Stomach (tissue), 9 donors: ENCODE measurements around the gene PRXL2B. TPM values are rescaled to one million over a fixed set of nuclear protein-coding genes. Genes with fewer than 3 reads are reported as not detected.

Experiments used
- DNase-seq, 2 donors: peaks; one replicate each; pipeline versions ENCODE4 v3.0.0 to v3.0.0-alpha.2; 2013 to 2019
- H3K27ac ChIP-seq, 5 donors: fragments of 200-600 bp in 4 of 5; sonication (generic) in 4 of 5; one replicate each; pipeline ENCODE4 v1.5.1; 2013 to 2019; ENCODE audit warnings: mild to moderate bottlenecking in 1 of 5, moderate library complexity in 1 of 5
- H3K27me3 ChIP-seq, 3 donors: fragments of 200-600 bp; sonication (generic); one replicate each; pipeline ENCODE4 v1.5.1; 2017 to 2019; ENCODE audit warnings: mixed run types in 1 of 3
- H3K36me3 ChIP-seq, 4 donors: fragments of 200-600 bp; sonication (generic); 1 replicate in 3 of 4; 2 replicates in 1 of 4; pipeline ENCODE4 v1.5.1; 2016 to 2019
- H3K4me1 ChIP-seq, 4 donors: fragments of 200-600 bp; sonication (generic); one replicate each; pipeline ENCODE4 v1.5.1; 2016 to 2019
- H3K4me3 ChIP-seq, 4 donors: fragments of 200-600 bp; sonication (generic) in 3 of 4; one replicate each; pipeline ENCODE4 v1.5.1; 2016 to 2019; ENCODE audit warnings: mild to moderate bottlenecking in 1 of 4
- H3K9me3 ChIP-seq, 4 donors: fragments of 200-600 bp; sonication (generic); one replicate each; pipeline ENCODE4 v1.5.1; 2016 to 2019
- EP300 ChIP-seq: sonication (generic); formaldehyde crosslinking; IDR thresholded peaks from one replicate; pipeline ENCODE4 v1.6.1; 2017; ENCODE audit warnings: antibody characterized with exemption
- POLR2A ChIP-seq, 4 donors: fragments of 450-650 bp; IDR thresholded peaks; one replicate each; pipeline ENCODE4 v1.6.1; 2016; ENCODE audit warnings: antibody characterized with exemption in 4 of 4, control low read depth in 2 of 4, mild to moderate bottlenecking in 1 of 4, moderate library complexity in 1 of 4
- POLR2AphosphoS5 ChIP-seq, 3 donors: sonication (generic); formaldehyde crosslinking; IDR thresholded peaks; one replicate each; pipeline ENCODE4 v1.6.1; 2016; ENCODE audit warnings: antibody characterized with exemption in 3 of 3
- WGBS, 5 donors: extraction: QIAGEN DNeasy Blood & Tissue Kit in 3 of 5; methylation state at CpG; one replicate each; pipeline versions ENCODE4 v1.1.5 to v1.1.7; 2013 to 2018; 5-methylcytosine and 5-hydroxymethylcytosine counted together
- intact Hi-C: fragments of 100-400 bp; cut with DNase I; formaldehyde crosslinking; loops from one replicate; pipeline ENCODE4 v1.15.1; 2023; ENCODE audit warnings: low total_unique reads
- polyA plus RNA-seq, 3 donors: library from polyadenylated mRNA; stranded (reverse); fragments of 200-250 nt; gene quantifications; one replicate each; pipeline ENCODE4 v1.2.3, GENCODE V29; 2013
- total RNA-seq, 5 donors: library from RNA; depleted of rRNA; stranded (reverse); fragments of >200 nt; gene quantifications; one replicate each; pipeline versions ENCODE4 v1.1.0 to v1.2.3, GENCODE V29; 2014 to 2016
- TF ChIP-seq, protein P1 (sequence below), 7 experiments: fragments of 450-650 bp in 4 of 7; fragments of 200-600 bp in 3 of 7; sonication (generic) in 3 of 7; IDR thresholded peaks; one replicate each; pipeline ENCODE4 v1.5.1; 2016 to 2019; ENCODE audit warnings: antibody characterized with exemption in 7 of 7, control low read depth in 2 of 7, mild to moderate bottlenecking in 1 of 7
- donor health status: healthy with polysubstance abuse.
- donor health status: Bipolar disorder and iron deficiency.
- donor health status: healthy.

Gene PRXL2B
- total and polyA plus RNA-seq, 8 donors = 8.5 to 668 (median 21.0) TPM

DNA sequence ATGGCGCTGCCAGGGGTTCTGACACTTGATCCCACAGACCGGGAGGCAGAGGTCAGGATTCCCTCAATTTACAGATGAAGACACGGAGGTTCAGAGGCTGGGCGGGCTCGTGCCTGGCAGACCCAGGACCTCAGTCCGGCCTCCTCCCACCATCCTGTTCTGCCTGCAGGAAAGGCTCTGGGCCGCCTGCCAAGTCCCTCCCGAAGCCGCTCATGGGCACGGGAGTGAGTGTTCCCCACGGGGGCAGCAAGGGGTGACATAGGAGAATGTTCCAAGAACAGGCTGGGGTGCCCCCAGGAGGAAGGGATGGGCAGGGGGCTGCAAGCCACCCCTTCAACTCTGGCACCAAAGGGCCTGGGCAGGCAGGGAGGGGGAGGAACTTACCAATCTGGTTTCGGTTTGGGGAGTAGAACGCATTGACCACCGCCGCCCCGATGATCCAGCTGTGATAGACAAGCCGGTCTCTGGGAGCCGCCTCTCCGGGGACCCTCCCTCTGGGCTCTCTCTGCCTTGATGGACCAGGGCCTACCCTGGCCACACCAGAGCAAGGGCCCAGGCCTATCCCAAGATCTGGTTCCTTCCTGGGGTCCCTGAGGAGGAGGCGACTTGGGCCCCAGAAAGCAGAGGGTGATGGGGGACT, 7.5 kb downstream of the PRXL2B start:
- Histone ChIP-seq H3K27me3 (peaks cover 0 to 16% (median 0%) of the 10 kb centered on the region in 3 donors), H3K36me3 (peaks cover 0 to 16% (median 8%) of the 10 kb centered on the region in 4 donors), H3K4me1 (peaks cover 14 to 32% (median 19%) of the 10 kb centered on the region in 4 donors), H3K9me3 (peaks cover 0 to 13% (median 5%) of the 10 kb centered on the region in 4 donors), H3K4me3 (peak overlapping the region; percentile 15 to 41 (median 36)), H3K27ac (peak overlapping the region in 3 of 5 donors; percentile 48 to 66 (median 48))
- intact Hi-C loops = no loop called here
- DNase-seq = peak; percentile 77 to 90
- TF ChIP-seq EP300 = no peak
- TF ChIP-seq POLR2AphosphoS5 (IDR thresholded peaks at IDR 0.05) = peak in 1 of 3 donors; percentile 3
- 16 to 31% (median 28%) methylated on average over 8 to 20 of the region's 20 CpGs for WGBS, 5 donors

DNA sequence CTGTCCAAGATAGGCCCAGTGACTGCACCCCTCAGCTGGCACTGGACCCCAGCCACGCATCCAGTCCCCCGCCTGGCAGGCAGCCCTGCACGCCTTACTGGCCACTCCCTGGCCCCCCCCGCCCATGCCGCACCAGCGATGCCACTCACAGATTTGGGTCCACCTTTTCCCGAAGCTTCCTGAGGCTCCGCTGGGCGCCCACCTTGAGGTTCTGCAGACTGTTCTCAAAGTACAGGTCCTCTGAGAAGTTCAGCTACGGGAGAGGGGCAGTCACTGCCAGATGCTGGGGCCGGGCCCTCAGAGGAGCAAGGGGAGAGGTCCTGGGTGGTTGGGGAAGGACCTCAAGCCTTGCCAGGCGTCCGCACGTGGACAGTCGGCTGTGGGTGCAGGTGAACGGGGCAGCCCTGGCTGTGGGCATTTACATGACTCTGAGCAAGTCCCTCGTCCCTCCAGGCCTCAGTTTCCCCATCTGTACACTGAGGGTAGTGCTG, 8.1 kb downstream of the PRXL2B start:
- Histone ChIP-seq H3K4me3 (peak overlapping the region in 2 of 4 donors; percentile 32 to 39), H3K27ac (no peak overlapping the region), H3K36me3 (peaks cover 0 to 11% (median 3%) of the 10 kb centered on the region in 4 donors), H3K27me3 (peaks cover 0 to 16% (median 0%) of the 10 kb centered on the region in 3 donors), H3K9me3 (peaks cover 0 to 13% (median 5%) of the 10 kb centered on the region in 4 donors), H3K4me1 (peaks cover 14 to 28% (median 19%) of the 10 kb centered on the region in 4 donors)
- intact Hi-C loops = no loop called here
- WGBS, 5 donors = 76 to 85% (median 81%) methylated on average over 10 to 17 of the region's 17 CpGs
- no peak for DNase-seq
- TF ChIP-seq POLR2A (IDR thresholded peaks at IDR 0.05) = no peak
- TF ChIP-seq, protein P1, sequence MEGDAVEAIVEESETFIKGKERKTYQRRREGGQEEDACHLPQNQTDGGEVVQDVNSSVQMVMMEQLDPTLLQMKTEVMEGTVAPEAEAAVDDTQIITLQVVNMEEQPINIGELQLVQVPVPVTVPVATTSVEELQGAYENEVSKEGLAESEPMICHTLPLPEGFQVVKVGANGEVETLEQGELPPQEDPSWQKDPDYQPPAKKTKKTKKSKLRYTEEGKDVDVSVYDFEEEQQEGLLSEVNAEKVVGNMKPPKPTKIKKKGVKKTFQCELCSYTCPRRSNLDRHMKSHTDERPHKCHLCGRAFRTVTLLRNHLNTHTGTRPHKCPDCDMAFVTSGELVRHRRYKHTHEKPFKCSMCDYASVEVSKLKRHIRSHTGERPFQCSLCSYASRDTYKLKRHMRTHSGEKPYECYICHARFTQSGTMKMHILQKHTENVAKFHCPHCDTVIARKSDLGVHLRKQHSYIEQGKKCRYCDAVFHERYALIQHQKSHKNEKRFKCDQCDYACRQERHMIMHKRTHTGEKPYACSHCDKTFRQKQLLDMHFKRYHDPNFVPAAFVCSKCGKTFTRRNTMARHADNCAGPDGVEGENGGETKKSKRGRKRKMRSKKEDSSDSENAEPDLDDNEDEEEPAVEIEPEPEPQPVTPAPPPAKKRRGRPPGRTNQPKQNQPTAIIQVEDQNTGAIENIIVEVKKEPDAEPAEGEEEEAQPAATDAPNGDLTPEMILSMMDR (IDR thresholded peaks at IDR 0.05) = no peak
- TF ChIP-seq EP300 = no peak
- no peak for TF ChIP-seq POLR2AphosphoS5 (IDR thresholded peaks at IDR 0.05)

DNA sequence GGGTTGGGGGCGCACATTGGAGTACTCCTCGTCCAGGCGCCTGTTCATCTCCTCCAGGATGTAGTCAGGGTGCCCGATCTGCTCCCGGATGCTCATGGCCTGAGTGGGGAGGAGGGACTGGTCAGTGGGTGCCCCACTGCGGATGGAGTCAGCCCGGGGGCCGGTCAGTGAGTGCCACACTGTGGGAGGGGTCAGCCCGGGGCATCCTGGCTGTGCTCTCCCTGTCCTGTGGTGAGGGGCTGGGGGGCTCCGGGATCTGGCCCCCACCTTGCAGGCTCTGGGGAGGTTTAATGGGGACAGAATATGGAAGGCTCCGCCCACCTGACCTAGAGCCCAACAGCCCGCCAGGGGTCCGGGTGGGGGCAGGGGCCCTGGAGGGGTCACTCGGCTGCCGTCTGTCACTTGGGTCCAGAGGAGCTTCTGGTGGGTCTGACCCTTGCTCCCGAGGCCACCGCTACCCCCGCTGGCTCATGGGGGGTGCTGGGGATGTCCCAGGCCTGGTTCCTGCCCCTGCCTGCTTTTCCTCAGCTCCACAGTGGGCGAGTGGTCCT, 8.8 kb downstream of the PRXL2B start:
- WGBS, 5 donors = 71 to 84% (median 80%) methylated on average over 9 to 19 of the region's 19 CpGs
- H3K27me3 ChIP-seq = peaks cover 0 to 16% (median 0%) of the 10 kb centered on the region in 3 donors
- intact Hi-C loops = no loop called here
- H3K27ac ChIP-seq = no peak overlapping the region
- H3K4me3 ChIP-seq = no peak overlapping the region
- H3K9me3 ChIP-seq = peaks cover 0 to 13% (median 5%) of the 10 kb centered on the region in 4 donors
- H3K4me1 ChIP-seq = peaks cover 14 to 28% (median 19%) of the 10 kb centered on the region in 4 donors
- TF ChIP-seq POLR2AphosphoS5 (IDR thresholded peaks at IDR 0.05) (no peak), POLR2A (IDR thresholded peaks at IDR 0.05) (no peak), EP300 (no peak)
- TF ChIP-seq, protein P1 (IDR thresholded peaks at IDR 0.05) = no peak
- DNase-seq = no peak
- H3K36me3 ChIP-seq = peaks cover 0 to 4% (median 0%) of the 10 kb centered on the region in 4 donors

DNA sequence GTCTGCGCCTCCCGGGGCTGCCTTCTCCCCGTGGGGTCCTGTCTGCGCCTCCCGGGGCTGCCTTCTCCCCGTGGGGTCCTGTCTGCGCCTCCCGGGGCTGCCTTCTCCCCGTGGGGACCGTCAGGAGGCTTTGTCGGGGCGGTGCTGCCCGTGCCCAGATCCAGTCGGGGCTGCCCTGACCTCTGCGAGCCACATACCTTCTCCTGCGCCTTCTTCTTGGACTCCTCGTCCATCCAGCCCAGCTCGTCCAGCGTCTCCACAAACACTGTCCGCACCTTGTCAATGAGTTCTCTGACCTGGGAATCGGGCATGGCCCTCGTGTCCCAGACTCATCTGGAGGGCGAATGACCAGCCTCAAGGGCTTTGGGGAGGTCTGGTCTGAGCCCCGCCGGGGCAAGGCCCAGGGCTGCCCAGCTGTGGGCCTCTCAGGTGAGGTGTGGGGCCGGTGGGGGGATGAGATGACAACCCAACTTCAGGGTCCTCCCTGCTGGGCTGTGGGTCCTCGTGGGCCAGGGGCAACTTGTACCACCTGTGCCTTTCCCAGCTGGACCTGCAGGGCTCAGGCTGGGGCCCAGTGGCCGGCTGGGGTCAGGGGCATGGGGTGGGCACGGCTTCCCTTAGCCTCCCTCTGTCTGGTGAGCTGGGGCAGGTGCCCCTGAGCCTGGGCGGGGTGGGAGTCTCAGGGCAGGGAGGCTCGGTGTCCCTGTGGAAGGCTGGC, 9.4 kb downstream of the PRXL2B start:
- TF ChIP-seq, protein P1 (IDR thresholded peaks at IDR 0.05) = no peak
- TF ChIP-seq POLR2A (IDR thresholded peaks at IDR 0.05) = no peak
- TF ChIP-seq POLR2AphosphoS5 (IDR thresholded peaks at IDR 0.05) = no peak
- no peak for TF ChIP-seq EP300
- 88 to 91% (median 89%) methylated on average over 20 to 31 of the region's 31 CpGs for WGBS, 5 donors
- Histone ChIP-seq H3K4me1 (peaks cover 14 to 28% (median 19%) of the 10 kb centered on the region in 4 donors), H3K9me3 (peaks cover 0 to 13% (median 5%) of the 10 kb centered on the region in 4 donors), H3K27ac (no peak overlapping the region), H3K27me3 (peaks cover 0 to 16% (median 0%) of the 10 kb centered on the region in 3 donors), H3K4me3 (no peak overlapping the region), H3K36me3 (no peaks in the 10 kb centered on the region)
- intact Hi-C loops = no loop called here
- no peak for DNase-seq
